Measurements from ENCODE around the gene CENATAC.

GRCh38 chr11:119018074-119018938 lies 20.4 kb downstream of the CENATAC start, which contains the start of the genes RPS25 and TRAPPC4:
- TF ChIP-seq TAF1 (IDR thresholded peaks at IDR 0.05; ENCODE audit: borderline replicate concordance, low read depth, low read length) (peak; percentile 89), POLR2AphosphoS5 (IDR thresholded peaks at IDR 0.05; ENCODE audit: low read depth, low read length) (peak; percentile 96), POLR2A (IDR thresholded peaks at IDR 0.05; ENCODE audit: low read depth, low read length) (peak; percentile 95)
